Stimulated activated CD4-positive, alpha-beta T cell treated with anti-CD3 and anti-CD28 coated beads, Interleukin-1b, Interleukin-23, amount 100 ng/mL, for 1 hour (primary cell): ENCODE measurements around the gene OR4C5.
"Not testable (repeated sequence)": the region's sequence is repeated elsewhere in the genome, so short reads cannot be mapped to it uniquely, and the experiment has no call there.

Source experiments
- DNase-seq, 2 donors: peaks; one replicate each; pipeline ENCODE4 v3.0.0-alpha.2; 2020; ENCODE audit warnings: low read depth in 2 of 2

OR4C5 gene

DNA sequence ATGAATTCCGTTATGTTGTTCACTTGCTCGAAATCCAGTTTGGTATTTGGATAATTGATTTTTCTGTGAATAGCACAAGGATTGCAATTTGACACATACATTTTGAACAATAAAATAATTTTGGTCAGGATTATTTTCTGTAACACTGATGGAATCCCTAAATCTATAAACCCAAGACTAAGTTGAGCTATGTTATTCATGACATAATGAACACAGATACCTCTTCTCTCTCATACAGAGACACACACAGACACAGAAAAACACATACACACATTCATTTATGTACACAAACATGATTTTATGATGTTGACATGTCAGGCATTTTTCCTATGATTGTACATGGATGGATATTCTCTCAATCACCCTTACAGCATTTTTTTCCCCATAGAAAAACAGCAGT lies at the start of gene OR4C5:
TSS of gene OR4C5 (minus strand) at position 101 of the 400 bp plus-strand sequence. CDS start at position 101, 0 bp downstream.
- no peak for DNase-seq

DNA sequence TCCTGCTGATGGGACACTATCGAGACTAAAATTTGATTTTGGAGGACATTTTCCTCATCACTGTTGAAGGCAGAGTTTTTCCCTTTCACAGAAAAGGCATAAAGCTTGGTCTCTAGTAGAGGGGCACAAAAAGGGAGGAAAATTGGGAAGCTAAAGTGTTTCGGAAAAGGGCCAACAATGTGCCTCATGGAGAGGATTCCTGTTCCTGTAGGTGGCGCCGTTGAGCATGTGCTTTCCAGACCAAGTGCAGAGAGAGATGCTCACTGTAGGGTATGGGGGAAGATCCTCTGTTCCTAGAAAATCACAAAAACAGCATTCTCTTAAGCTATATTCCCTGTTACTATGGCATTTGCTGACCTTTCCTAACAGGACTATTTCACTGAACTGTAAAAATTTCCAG lies 18.4 kb upstream of the OR4C5 start:
- no peak for DNase-seq

DNA sequence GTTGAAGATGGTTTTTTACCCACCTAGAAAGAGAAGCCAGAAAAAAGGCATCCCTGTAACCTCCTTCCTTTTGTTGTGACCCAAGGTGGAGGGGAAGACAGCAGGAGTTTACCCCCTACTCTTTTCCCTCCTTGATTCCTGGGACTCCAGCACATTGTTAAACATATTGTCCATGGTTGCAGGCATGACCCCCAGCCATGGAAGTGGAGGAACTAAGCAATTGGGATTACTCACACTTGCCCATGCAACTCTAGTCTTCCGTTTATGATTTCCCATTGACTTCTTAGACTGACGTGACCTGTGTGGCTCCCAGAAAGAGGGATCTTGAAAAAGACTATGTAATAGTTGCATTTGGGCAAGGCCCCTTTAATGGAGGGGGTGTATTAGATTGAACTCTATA lies 17.9 kb upstream of the OR4C5 start:
- DNase-seq = not testable (repeated sequence)

DNA sequence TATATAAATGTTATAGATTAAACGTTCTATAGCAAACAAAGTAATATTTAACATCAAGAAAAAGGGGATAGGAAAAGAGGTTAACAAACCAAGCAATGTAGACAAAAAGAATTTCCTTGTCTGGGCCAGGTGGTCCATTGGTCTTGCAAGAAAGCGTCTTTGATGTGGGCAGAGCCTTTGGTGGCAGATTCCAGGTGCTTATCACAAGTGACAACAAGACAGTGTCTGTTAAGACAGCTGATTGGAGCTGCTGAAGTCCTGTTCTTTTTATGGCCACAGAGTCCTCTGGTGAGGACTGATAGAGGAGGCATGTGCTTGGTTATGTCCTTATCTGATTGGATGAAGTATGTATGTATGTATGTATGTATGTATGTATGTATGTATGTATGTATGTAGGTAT lies 5.0 kb downstream of the OR4C5 start:
- DNase-seq = not testable (repeated sequence)

DNA sequence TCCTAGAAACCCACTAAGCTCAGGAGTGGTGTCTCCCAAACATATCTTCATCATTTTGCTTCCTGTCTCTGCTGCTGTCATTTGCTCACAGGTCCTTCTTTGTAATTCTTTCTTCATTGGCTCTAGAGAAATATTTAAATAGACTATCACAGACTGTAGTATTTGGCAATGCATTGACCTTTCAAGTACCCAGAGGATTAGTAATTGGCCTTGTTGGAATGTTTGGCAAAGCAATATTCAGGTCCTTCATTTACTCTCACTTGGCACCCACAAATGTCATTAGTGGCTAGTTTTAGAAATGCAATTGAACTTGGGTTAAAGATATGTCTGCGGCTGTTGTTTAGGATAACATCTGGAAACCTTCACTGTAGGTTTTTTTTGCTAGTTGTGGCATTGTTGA lies 11.6 kb downstream of the OR4C5 start:
- DNase-seq = no peak

DNA sequence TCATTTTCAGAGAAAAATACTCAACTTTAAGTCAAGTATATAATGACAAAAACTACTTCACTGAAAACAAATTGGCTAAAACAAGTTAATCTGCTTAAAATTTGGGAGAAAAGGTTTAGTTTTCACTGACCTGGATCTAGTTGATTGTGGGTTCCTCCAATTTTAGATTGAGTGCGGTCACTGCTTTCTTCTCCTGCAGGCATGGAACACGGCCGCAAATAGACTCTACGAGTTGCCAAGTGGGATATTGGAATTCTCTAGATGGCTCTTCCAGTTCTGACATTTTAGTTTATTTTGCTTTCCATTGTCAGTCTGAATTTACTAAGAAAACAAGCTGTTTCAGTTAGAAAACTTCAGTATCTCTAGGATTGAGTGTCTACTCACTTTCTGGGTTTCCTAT lies 12.3 kb downstream of the OR4C5 start:
- no peak for DNase-seq

DNA sequence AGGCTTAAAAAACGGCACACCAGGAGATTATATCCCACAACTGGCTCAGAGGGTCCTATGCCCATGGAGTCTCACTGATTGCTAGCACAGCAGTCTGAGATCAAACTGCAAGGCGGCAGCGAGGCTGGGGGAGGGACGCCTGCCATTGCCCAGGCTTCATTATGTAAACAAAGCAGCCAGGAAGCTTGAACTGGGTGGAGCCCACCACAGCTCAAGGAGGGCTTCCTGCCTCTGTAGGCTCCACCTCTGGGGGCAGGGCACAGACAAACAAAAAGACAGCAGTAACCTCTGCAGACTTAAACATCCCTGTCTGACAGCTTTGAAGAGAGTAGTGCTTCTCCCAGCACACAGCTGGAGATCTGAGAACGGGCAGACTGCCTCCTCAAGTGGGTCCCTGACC lies 20.0 kb downstream of the OR4C5 start:
- DNase-seq = not testable (repeated sequence)

DNA sequence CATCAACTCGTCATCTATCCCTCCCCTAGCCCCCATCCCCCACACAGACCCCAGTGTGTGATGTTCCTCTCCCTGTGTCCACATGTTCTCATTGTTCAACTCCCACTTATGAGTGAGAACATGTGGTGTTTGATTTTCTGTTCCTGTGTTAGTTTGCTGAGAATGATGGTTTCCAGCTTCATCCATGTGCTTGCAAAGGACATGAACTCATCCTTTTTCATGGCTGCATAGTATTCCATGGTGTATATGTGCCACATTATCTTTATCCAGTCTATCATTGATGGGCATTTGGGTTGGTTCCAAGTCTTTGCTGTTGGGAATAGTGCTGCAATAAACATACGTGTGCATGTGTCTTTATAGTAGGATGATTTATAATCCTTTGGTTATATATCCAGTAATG lies 23.8 kb downstream of the OR4C5 start:
- not testable (repeated sequence) for DNase-seq

DNA sequence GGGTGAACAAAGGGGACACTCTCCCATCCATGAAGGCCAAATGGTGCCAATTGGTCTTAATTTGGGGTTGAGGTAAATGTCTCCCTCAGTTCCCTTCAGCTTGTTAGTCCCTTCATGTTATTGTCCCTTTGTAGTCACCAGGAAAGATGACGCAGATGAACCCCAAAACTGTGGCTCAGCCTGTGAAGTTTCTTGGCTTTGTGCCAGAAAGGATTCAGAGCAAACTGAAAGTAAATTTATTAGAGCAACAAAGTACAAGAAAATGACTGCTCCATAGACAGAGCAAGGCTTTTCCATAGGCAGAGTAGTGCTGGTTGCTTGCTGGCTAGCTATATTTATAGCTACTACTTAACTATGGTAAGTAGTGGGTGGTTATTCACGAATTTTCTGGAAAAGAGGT lies 24.8 kb downstream of the OR4C5 start:
- DNase-seq = no peak

DNA sequence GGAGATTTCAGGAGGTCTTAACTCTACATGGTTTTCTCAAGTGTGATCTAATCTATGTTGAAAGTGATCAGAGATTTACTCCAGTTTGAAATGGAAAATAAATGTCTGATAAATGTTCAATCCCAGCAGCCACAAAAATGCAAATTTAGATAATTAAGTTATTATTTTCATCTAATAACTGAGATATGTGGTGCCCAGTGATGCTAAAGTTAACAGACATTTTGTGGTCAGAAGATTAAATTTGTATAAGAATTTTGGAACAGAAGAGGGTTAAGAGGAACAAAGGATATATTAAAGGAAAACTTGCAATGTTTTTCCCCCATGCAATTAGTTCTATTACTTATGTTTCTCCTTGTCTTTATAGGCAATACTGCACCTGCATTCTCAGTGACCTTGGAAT lies 41.6 kb downstream of the OR4C5 start, which contains the start of gene OR4C3:
TSS of gene OR4C3 (plus strand) at position 301 of the 400 bp plus-strand sequence. CDS start 102 bp downstream, outside the sequence.
- DNase-seq = not testable (repeated sequence)

DNA sequence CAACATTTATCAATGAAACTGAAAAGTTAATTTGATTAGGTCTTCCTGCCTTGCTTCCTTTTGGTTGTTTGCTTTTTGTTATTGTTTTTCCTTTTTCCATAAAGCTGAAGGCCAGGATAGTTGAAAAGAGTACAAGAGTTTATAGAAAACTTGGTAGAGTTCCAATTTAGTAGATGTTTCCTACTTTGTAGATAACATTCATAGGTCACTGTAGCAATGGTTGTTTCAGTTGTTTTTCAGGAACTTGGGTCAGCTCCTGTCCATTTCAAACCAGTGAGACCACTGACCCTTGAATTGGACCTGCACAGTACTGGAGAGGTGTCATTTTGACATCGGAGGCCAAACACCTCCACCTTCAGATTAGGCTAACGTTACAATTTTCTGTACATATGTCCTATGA lies 46.5 kb downstream of the OR4C5 start:
- DNase-seq = not testable (repeated sequence)
